ENCODE results near the gene FAM20A. TPM values are rescaled to one million over a fixed set of nuclear protein-coding genes. Genes with fewer than 3 reads are reported as not detected.

Gene FAM20A
- total RNA-seq: 13.7 and 15.6 TPM in 2 replicates
- long read RNA-seq, partial matches to known transcripts: 2 of 10 reads
- long read RNA-seq, other reads (novel, unspliced or antisense): 5 of 10 reads

DNA sequence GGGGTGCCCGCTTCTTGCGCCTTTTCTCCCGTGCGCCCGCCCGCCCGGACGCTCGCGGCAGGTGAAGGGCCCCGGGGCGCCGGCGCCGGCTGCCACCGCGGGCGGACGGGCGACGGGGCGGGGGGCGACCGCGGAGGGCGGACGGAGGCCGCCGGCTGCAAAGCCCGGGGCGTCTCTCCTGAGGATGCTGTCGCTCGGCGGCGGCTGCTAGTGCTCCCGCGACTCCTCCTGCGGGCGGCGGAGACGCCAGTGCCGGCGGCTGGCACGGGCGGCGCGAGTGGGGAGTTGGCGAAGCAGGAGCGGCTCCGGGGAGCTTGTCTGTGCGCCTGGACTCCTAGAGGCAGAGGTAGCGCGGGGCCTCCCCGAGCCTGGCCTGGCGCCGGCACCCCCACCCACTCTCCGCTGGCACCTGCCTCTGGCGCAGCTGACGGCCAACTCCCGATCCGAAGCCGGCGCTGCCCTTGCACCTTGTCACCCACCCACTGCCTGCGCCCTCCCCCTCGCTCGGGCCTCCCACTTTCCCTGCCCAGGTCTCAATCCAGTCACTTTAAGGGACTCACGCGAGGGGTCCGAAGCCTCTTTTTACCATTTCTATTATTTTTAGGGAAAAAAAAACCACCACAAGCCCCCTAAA, at the start of gene FAM20A:
Gene FAM20A (minus strand): TSS at position 437 of the 634 bp plus-strand sequence. CDS start 701 bp downstream, outside the sequence.
- Mint-ChIP-seq H3K27ac (peak within 1 kb of the TSS; percentile 27), H3K4me1 (ENCODE audit: low read depth) (peaks cover 16% of the 10 kb centered on the region), H3K27me3 (peaks cover 27% of the 10 kb centered on the region), H3K9me3 (ENCODE audit: low read depth) (no peaks in the 10 kb centered on the region), H3K4me3 (ENCODE audit: low read depth) (peak within 1 kb of the TSS; percentile 80), H3K36me3 (ENCODE audit: insufficient read depth) (no peaks in the 10 kb centered on the region)
- TF ChIP-seq CTCF (IDR thresholded peaks at IDR 0.05; ENCODE audit: unreplicated experiment): no peak
- peak; percentile 50 for DNase-seq (ENCODE audit: low spot score, unreplicated experiment)

DNA sequence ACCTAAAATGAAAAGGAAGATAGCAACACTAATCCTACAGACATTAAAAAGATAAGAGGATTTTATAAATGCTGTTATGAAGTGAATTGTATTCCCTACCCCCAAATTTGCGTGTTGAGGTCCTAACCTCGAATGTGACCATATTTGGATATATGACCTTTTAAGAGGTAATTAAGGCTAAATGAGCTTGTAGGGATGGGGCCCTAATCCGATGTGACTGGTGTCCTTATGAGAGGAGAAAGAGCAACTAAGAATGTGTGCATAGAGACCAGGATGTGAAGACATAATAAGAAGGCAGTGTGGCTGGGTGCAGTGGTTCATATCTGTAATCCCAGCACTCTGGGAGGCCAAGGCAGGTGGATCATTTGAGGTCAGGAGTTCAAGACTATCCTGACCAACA, 48.2 kb upstream of the FAM20A start:
- no peak for TF ChIP-seq CTCF (IDR thresholded peaks at IDR 0.05; ENCODE audit: unreplicated experiment)
- no peak overlapping the region for H3K4me3 Mint-ChIP-seq (ENCODE audit: low read depth)
- DNase-seq (ENCODE audit: low spot score, unreplicated experiment): no peak
- peaks cover 10% of the 10 kb centered on the region for H3K4me1 Mint-ChIP-seq (ENCODE audit: low read depth)
- peaks cover 10% of the 10 kb centered on the region for H3K9me3 Mint-ChIP-seq (ENCODE audit: low read depth)
- peaks cover 44% of the 10 kb centered on the region for H3K27me3 Mint-ChIP-seq
- no peak overlapping the region for H3K27ac Mint-ChIP-seq
- H3K36me3 Mint-ChIP-seq (ENCODE audit: insufficient read depth): peaks cover 5% of the 10 kb centered on the region

GRCh38 chr17:68646626-68647526, 45.7 kb upstream of the FAM20A start:
- TF ChIP-seq CTCF (IDR thresholded peaks at IDR 0.05; ENCODE audit: unreplicated experiment): no peak
- Mint-ChIP-seq H3K27me3 (peaks cover 65% of the 10 kb centered on the region), H3K4me1 (ENCODE audit: low read depth) (peaks cover 10% of the 10 kb centered on the region), H3K9me3 (ENCODE audit: low read depth) (peaks cover 10% of the 10 kb centered on the region), H3K36me3 (ENCODE audit: insufficient read depth) (peaks cover 5% of the 10 kb centered on the region), H3K4me3 (ENCODE audit: low read depth) (no peak overlapping the region), H3K27ac (peak overlapping the region; percentile 34)
- no peak for DNase-seq (ENCODE audit: low spot score, unreplicated experiment)

DNA sequence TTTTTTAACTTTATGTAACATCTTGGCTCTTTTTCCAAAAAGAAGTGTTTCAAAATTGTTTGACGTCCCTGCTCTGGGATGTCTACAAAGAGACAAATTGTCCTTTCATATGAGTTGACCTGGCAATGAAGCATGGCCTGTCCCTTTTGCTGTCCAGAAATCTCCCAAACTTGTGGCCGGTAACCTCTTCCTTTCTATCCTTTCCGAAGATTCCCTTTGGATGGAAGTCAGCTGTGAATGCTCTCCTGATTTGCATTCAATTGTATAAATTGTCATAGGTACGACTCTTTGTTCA, 40.9 kb upstream of the FAM20A start:
- Mint-ChIP-seq H3K9me3 (ENCODE audit: low read depth) (peaks cover 4% of the 10 kb centered on the region), H3K27me3 (peaks cover 61% of the 10 kb centered on the region), H3K36me3 (ENCODE audit: insufficient read depth) (no peaks in the 10 kb centered on the region), H3K4me1 (ENCODE audit: low read depth) (peaks cover 5% of the 10 kb centered on the region), H3K4me3 (ENCODE audit: low read depth) (no peak overlapping the region), H3K27ac (no peak overlapping the region)
- TF ChIP-seq CTCF (IDR thresholded peaks at IDR 0.05; ENCODE audit: unreplicated experiment): no peak
- DNase-seq (ENCODE audit: low spot score, unreplicated experiment): no peak

- Mint-ChIP-seq H3K36me3 (ENCODE audit: insufficient read depth) (no peaks in the 10 kb centered on the region), H3K27me3 (peaks cover 61% of the 10 kb centered on the region), H3K4me1 (ENCODE audit: low read depth) (peaks cover 2% of the 10 kb centered on the region), H3K9me3 (ENCODE audit: low read depth) (peaks cover 4% of the 10 kb centered on the region), H3K27ac (no peak overlapping the region), H3K4me3 (ENCODE audit: low read depth) (no peak overlapping the region)
- no peak for TF ChIP-seq CTCF (IDR thresholded peaks at IDR 0.05; ENCODE audit: unreplicated experiment)
- DNase-seq (ENCODE audit: low spot score, unreplicated experiment): no peak
These were observed 40.3 kb upstream of the FAM20A start for GRCh38 chr17:68641276-68642117.

All from progenitor cell of endocrine pancreas (in vitro differentiated cells).